ENCODE measurements around the gene GHR.

Gene GHR

DNA sequence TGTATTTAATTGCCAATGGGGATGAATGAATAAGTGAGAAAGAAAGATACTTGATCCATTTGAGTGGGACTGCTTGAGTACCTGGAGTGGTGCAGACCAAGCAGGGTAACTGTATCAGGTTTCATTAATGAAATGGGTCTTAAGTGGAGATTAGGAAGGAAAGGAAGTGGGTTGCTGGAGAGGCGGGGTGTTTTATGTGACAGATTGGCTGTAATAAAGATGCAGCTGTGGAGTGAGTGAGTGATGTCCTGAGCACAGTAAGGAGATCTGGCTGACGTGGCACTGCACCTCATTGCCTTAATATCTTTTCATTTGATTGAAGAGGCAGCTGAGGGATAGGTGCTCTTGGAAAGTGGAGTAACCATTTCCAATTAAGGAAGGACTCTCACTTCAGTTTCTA is 172.4 kb downstream of the GHR start:
- POLR2A ChIA-PET: no interaction called here
- CTCF ChIA-PET: interaction anchor here (1.0 kb wide), 1 partner anchor 12 kb away, joined by 5 read pairs; no protein-coding TSS in a partner anchor
- TF ChIP-seq, protein P1, sequence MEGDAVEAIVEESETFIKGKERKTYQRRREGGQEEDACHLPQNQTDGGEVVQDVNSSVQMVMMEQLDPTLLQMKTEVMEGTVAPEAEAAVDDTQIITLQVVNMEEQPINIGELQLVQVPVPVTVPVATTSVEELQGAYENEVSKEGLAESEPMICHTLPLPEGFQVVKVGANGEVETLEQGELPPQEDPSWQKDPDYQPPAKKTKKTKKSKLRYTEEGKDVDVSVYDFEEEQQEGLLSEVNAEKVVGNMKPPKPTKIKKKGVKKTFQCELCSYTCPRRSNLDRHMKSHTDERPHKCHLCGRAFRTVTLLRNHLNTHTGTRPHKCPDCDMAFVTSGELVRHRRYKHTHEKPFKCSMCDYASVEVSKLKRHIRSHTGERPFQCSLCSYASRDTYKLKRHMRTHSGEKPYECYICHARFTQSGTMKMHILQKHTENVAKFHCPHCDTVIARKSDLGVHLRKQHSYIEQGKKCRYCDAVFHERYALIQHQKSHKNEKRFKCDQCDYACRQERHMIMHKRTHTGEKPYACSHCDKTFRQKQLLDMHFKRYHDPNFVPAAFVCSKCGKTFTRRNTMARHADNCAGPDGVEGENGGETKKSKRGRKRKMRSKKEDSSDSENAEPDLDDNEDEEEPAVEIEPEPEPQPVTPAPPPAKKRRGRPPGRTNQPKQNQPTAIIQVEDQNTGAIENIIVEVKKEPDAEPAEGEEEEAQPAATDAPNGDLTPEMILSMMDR (IDR thresholded peaks at IDR 0.05; ENCODE audit: insufficient read depth, low read length, missing control alignments): no peak
- no peak overlapping the region for H3K4me3 ChIP-seq (ENCODE audit: low read depth, low read length)
- no peak for DNase-seq (ENCODE audit: low read depth, low spot score)

DNA sequence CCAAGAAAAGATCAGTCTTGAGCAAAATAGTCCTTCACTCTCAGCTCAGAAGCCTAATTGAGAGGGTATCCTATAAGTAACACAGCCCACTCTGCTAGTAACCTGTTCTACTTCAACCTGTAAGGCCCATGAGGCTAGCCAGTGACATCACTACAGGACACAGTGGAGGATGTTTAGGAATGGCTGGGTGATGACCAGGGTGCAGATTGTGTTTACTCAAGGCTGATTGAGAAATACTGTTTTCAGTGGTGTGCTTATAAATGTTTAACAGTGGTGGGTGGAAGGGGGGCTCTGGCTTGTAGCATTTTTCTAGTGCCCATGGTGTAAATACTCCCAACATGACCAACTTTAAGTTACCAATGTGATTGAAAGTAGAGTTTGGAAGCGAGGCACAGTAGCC is 173.6 kb downstream of the GHR start:
- TF ChIP-seq, protein P1 (IDR thresholded peaks at IDR 0.05; ENCODE audit: insufficient read depth, low read length, missing control alignments): no peak
- no peak overlapping the region for H3K4me3 ChIP-seq (ENCODE audit: low read depth, low read length)
- DNase-seq (ENCODE audit: low read depth, low spot score): no peak
- ChIA-PET POLR2A (no interaction called here), CTCF (no interaction called here)

DNA sequence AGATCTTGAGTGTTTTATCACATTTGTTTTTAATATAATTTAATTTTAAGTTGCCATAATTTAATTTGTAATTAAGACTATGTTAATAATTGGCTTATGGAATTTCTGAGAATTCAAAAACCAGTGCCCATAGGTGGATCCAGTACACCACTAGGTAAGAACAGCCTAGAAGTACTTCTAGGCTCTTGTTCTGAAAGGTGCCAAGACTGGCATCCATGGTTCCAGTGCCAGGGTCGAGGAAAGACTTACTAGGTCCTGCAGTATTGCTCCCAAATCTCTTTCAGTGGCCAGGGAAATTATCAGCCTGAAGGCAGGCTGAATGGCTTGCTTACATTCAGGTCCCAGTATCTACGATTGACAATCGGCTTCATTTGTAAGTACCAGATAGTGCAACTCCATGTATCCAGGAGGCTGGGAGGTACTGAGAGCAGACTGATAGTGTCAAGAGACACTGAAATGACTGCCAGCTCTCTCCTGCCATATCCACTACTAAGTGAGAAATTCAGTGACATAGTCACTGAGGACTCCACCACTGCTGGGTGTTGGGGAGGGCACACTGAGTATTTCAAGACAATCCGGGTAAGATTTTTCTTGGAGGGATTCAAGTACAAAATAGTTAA is 174.2 kb downstream of the GHR start:
- H3K4me3 ChIP-seq (ENCODE audit: low read depth, low read length): no peak overlapping the region
- ChIA-PET POLR2A (no interaction called here), CTCF (no interaction called here)
- DNase-seq (ENCODE audit: low read depth, low spot score): no peak
- TF ChIP-seq, protein P1 (IDR thresholded peaks at IDR 0.05; ENCODE audit: insufficient read depth, low read length, missing control alignments): no peak

DNA sequence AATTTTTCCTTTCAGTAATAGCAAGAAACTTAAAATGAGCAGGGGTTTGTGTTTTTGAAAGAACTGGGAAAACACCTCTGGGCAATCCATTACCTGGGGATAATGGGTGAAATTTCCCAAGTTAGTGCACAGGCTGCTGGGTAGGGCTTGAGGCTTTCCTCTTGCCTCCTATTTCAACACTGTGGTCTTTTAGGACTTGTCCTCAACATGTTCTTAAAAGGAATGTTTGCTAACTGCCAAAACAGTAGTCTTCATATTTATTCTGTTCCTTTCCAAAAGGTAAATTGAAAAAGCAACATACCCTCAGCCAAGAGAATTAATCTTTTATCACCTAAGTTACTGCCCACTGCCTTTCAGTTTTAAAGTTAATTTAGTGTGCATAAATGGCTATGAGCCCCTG is 175.1 kb downstream of the GHR start:
- TF ChIP-seq, protein P1 (IDR thresholded peaks at IDR 0.05; ENCODE audit: insufficient read depth, low read length, missing control alignments): no peak
- POLR2A ChIA-PET: no interaction called here
- CTCF ChIA-PET: no interaction called here
- H3K4me3 ChIP-seq (ENCODE audit: low read depth, low read length): no peak overlapping the region
- no peak for DNase-seq (ENCODE audit: low read depth, low spot score)

DNA sequence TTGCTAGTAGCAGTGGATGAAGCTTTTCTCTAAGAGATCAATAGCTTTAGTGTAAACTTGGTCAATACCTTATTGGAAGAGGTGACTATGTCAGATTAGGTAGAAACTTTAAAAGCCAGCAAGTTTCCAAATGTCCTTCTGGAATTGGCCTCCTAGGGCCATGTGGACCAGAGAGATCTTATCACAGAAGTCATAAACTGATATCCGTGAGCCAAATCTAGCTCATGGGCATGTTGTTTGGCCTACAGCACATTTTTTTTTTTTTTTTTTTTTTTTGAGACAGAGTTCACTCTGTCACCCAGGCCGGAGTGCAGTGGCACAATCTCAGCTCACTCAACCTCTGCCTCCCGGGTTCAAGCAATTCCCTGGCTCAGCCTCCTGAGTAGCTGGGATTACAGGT is 175.9 kb downstream of the GHR start:
- no peak overlapping the region for H3K4me3 ChIP-seq (ENCODE audit: low read depth, low read length)
- ChIA-PET CTCF (no interaction called here), POLR2A (no interaction called here)
- TF ChIP-seq, protein P1 (IDR thresholded peaks at IDR 0.05; ENCODE audit: insufficient read depth, low read length, missing control alignments): no peak
- DNase-seq (ENCODE audit: low read depth, low spot score): no peak

DNA sequence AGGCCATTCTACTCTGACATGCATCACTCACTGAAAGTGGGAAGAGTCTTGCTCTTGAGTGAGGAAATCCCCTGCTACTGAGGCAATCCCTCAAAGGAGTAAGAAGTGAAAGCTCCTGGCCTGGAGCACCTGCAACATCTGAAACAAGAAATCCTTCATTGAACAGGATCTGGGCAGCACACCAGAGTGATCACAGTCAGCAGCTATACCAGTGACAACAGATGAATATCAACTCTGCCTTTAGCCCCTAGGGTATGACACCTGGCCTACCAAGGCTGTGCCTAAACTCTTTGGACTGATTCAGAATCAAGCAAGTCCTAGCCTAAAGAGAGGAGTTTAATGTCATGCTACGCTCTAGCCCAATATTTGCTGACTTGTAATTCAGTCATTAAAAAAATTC is 177.2 kb downstream of the GHR start:
- TF ChIP-seq, protein P1 (IDR thresholded peaks at IDR 0.05; ENCODE audit: insufficient read depth, low read length, missing control alignments): no peak
- no peak overlapping the region for H3K4me3 ChIP-seq (ENCODE audit: low read depth, low read length)
- ChIA-PET CTCF (interaction anchor here (1.0 kb wide), 1 partner anchor 18 kb away, joined by 3 read pairs; no protein-coding TSS in a partner anchor), POLR2A (no interaction called here)
- DNase-seq (ENCODE audit: low read depth, low spot score): no peak

Data from AG04449 (cell line).